ENCODE measurements around the gene NLRC5. TPM values are rescaled to one million over a fixed set of nuclear protein-coding genes. Genes with fewer than 3 reads are reported as not detected.
A peak's percentile ranks its signal among the peaks of the same experiment; 100 is the strongest.

The NLRC5 gene
- total RNA-seq, 1 donor: 52.1 TPM

DNA sequence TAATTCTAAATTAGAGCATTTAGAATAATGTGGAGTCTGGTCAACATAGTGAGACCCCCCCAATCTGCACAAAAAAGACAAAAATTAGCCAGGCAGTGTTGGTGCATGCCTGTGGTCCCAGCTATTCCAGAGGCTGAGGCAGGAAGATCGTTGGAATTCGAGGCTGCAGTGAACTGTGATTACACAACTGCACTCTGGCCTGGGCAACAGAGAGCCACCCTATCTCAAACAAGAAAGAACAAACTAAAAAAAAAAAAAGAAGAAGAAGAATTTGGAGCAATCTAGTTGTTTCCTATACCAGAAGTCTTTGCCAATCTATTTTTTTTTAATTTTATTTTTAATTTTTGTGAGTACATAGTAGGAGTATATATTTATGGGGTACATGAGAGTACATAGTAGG, 21.6 kb upstream of the NLRC5 start:
- H3K36me3 ChIP-seq (ENCODE audit: insufficient read depth, low read length): no peaks in the 10 kb centered on the region
- TF ChIP-seq, protein P1, sequence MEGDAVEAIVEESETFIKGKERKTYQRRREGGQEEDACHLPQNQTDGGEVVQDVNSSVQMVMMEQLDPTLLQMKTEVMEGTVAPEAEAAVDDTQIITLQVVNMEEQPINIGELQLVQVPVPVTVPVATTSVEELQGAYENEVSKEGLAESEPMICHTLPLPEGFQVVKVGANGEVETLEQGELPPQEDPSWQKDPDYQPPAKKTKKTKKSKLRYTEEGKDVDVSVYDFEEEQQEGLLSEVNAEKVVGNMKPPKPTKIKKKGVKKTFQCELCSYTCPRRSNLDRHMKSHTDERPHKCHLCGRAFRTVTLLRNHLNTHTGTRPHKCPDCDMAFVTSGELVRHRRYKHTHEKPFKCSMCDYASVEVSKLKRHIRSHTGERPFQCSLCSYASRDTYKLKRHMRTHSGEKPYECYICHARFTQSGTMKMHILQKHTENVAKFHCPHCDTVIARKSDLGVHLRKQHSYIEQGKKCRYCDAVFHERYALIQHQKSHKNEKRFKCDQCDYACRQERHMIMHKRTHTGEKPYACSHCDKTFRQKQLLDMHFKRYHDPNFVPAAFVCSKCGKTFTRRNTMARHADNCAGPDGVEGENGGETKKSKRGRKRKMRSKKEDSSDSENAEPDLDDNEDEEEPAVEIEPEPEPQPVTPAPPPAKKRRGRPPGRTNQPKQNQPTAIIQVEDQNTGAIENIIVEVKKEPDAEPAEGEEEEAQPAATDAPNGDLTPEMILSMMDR (IDR thresholded peaks at IDR 0.05; ENCODE audit: extremely low read depth, low read depth, low read length): no peak
- no peaks in the 10 kb centered on the region for H3K79me2 ChIP-seq (ENCODE audit: insufficient read depth, low read length)
- H3K27me3 ChIP-seq (ENCODE audit: insufficient read depth, low read length): peaks cover 2% of the 10 kb centered on the region
- no peak overlapping the region for H3K27ac ChIP-seq (ENCODE audit: low read depth, low read length)
- H3K4me1 ChIP-seq (ENCODE audit: insufficient read depth, low read length): peaks cover 26% of the 10 kb centered on the region
- no peak for DNase-seq (ENCODE audit: insufficient read length, low spot score, missing footprints)
- H2AFZ ChIP-seq (ENCODE audit: low read length): no peak overlapping the region
- no peaks in the 10 kb centered on the region for H4K20me1 ChIP-seq (ENCODE audit: insufficient read depth, low read length)
- H3K4me2 ChIP-seq (ENCODE audit: insufficient read depth, low read length): peak overlapping the region; percentile 3
- no peak overlapping the region for H3K4me3 ChIP-seq (ENCODE audit: insufficient read depth, low read length)
- H3K9me3 ChIP-seq (ENCODE audit: low read depth, low read length): no peaks in the 10 kb centered on the region

DNA sequence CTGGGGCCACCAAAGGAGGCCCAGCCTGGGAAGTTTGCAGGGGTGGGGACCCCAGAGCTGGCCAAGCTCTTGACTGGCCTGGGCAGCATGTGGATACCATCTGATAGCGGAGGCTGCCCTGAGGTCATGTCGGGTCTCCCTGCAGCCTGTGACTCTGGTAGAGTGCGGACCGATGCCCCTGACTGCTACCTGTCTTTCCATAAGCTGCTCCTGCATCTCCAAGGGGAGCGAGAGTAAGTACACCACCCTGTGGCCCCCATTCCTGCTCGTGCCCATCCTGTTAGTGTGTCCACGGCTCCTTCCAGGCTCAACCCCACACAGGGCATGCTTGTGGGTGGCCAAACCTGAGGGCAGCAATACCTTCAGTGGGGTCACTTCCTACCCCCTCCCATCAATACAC, 19.6 kb upstream of the NLRC5 start:
- Histone ChIP-seq H3K27ac (ENCODE audit: low read depth, low read length) (no peak overlapping the region), H3K4me3 (ENCODE audit: insufficient read depth, low read length) (no peak overlapping the region), H3K36me3 (ENCODE audit: insufficient read depth, low read length) (no peaks in the 10 kb centered on the region), H3K79me2 (ENCODE audit: insufficient read depth, low read length) (no peaks in the 10 kb centered on the region), H3K4me2 (ENCODE audit: insufficient read depth, low read length) (no peak overlapping the region), H3K27me3 (ENCODE audit: insufficient read depth, low read length) (peaks cover 2% of the 10 kb centered on the region), H4K20me1 (ENCODE audit: insufficient read depth, low read length) (no peaks in the 10 kb centered on the region), H3K9me3 (ENCODE audit: low read depth, low read length) (no peaks in the 10 kb centered on the region), H3K4me1 (ENCODE audit: insufficient read depth, low read length) (peaks cover 26% of the 10 kb centered on the region), H2AFZ (ENCODE audit: low read length) (no peak overlapping the region)
- TF ChIP-seq, protein P1 (IDR thresholded peaks at IDR 0.05; ENCODE audit: extremely low read depth, low read depth, low read length): no peak
- no peak for DNase-seq (ENCODE audit: insufficient read length, low spot score, missing footprints)

DNA sequence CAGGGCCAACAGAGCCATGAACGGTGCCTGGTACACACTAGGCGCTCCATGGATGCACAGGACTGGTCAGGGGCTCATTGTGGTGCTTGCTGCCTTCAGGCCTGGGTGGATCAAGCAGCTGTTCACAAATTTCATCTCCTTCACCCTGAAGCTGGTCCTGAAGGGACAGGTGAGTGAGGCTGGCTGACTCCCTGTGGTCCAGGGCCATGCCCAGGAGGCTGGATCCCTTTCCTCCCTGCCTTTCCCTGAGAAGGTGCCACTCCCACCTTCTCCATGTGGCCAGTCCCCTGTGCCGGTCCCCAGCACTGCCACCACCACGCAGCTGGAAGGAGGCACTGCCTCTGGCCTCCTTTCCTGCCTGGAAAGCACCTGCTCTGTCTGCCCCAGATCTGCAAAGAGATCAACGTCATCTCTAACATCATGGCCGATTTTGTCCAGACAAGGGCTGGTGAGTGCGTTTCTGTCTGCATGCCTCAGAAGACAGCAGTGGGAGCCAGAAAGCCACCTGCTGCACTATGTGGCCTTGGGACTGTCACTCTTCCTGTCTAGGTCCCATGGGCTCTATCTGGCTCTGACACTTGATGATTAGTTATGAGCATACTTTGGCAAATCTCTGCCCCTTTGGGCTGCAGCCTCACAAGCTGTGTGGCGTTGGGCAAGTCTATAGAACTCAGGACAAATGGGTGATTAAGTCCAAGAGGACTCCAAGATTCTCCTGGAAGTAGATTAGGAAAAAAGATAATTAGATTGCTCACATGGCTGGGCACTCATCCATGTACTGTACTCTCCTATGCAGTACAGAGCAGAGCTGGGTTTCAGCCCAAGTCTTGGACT, 18.2 kb upstream of the NLRC5 start:
- H3K4me1 ChIP-seq (ENCODE audit: insufficient read depth, low read length): peaks cover 14% of the 10 kb centered on the region
- TF ChIP-seq, protein P1 (IDR thresholded peaks at IDR 0.05; ENCODE audit: extremely low read depth, low read depth, low read length): no peak
- H3K79me2 ChIP-seq (ENCODE audit: insufficient read depth, low read length): no peaks in the 10 kb centered on the region
- H3K4me3 ChIP-seq (ENCODE audit: insufficient read depth, low read length): no peak overlapping the region
- H3K27ac ChIP-seq (ENCODE audit: low read depth, low read length): no peak overlapping the region
- no peaks in the 10 kb centered on the region for H3K9me3 ChIP-seq (ENCODE audit: low read depth, low read length)
- H3K4me2 ChIP-seq (ENCODE audit: insufficient read depth, low read length): no peak overlapping the region
- no peak overlapping the region for H2AFZ ChIP-seq (ENCODE audit: low read length)
- H3K36me3 ChIP-seq (ENCODE audit: insufficient read depth, low read length): no peaks in the 10 kb centered on the region
- no peak for DNase-seq (ENCODE audit: insufficient read length, low spot score, missing footprints)
- peaks cover 2% of the 10 kb centered on the region for H3K27me3 ChIP-seq (ENCODE audit: insufficient read depth, low read length)
- no peaks in the 10 kb centered on the region for H4K20me1 ChIP-seq (ENCODE audit: insufficient read depth, low read length)

DNA sequence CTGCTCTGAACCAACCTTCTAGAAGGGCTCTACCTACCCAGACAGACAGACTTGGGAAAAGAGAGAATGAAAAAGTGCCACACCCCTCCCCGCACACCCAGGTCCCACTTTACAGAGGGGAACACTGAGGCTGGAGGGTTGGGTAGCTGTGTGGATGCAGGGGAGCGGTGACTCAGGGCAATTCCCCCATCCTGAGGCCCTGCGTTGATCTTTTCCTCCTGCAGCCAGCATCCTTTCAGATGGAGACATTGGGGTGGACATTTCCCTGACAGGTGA, 17.7 kb upstream of the NLRC5 start:
- TF ChIP-seq, protein P1 (IDR thresholded peaks at IDR 0.05; ENCODE audit: extremely low read depth, low read depth, low read length): no peak
- Histone ChIP-seq H3K36me3 (ENCODE audit: insufficient read depth, low read length) (no peaks in the 10 kb centered on the region), H3K4me2 (ENCODE audit: insufficient read depth, low read length) (no peak overlapping the region), H3K27me3 (ENCODE audit: insufficient read depth, low read length) (peaks cover 2% of the 10 kb centered on the region), H4K20me1 (ENCODE audit: insufficient read depth, low read length) (no peaks in the 10 kb centered on the region), H3K9me3 (ENCODE audit: low read depth, low read length) (no peaks in the 10 kb centered on the region), H3K27ac (ENCODE audit: low read depth, low read length) (no peak overlapping the region), H3K79me2 (ENCODE audit: insufficient read depth, low read length) (no peaks in the 10 kb centered on the region), H3K4me1 (ENCODE audit: insufficient read depth, low read length) (peaks cover 11% of the 10 kb centered on the region), H2AFZ (ENCODE audit: low read length) (no peak overlapping the region), H3K4me3 (ENCODE audit: insufficient read depth, low read length) (no peak overlapping the region)
- DNase-seq (ENCODE audit: insufficient read length, low spot score, missing footprints): no peak

Data from osteoblast (primary cell).